Astrocyte (in vitro differentiated cells and primary cell): ENCODE data around the gene WDR4. TPM values are rescaled to one million over a fixed set of nuclear protein-coding genes. Genes with fewer than 3 reads are reported as not detected.

Experiments
- DNase-seq: peaks from one replicate; pipeline ENCODE4 v3.0.0-alpha.2; 2010; ENCODE audit warnings: low read depth
- FAIRE-seq: peaks from 2 replicates; lab custom pipeline; 2011; peaks lifted over from hg19 to GRCh38; lab: Jason Lieb, UNC
- H2AFZ ChIP-seq: 2 replicates; pipeline ENCODE4 v1.6.0; 2012; ENCODE audit warnings: low read depth, low read length, inconsistent platforms
- H3K27ac ChIP-seq: 2 replicates; pipeline ENCODE4 v1.5.1; 2011; ENCODE audit warnings: low read depth, low read length, inconsistent platforms
- H3K27me3 ChIP-seq: 2 replicates; pipeline ENCODE4 v1.6.0; 2011; ENCODE audit warnings: low read length, inconsistent platforms; ENCODE audit not compliant: insufficient read depth
- H3K36me3 ChIP-seq: 2 replicates; pipeline ENCODE4 v1.5.1; 2011; ENCODE audit warnings: low read length, inconsistent platforms; ENCODE audit not compliant: insufficient read depth
- H3K4me1 ChIP-seq: 2 replicates; pipeline ENCODE4 v1.5.1; 2011; ENCODE audit warnings: low read length, inconsistent platforms; ENCODE audit not compliant: insufficient read depth
- H3K4me2 ChIP-seq: 2 replicates; pipeline ENCODE4 v1.6.0; 2012; ENCODE audit warnings: low read length, inconsistent platforms
- H3K4me3 ChIP-seq: 2 replicates; pipeline ENCODE4 v1.5.1; 2011; ENCODE audit warnings: low read depth, mild to moderate bottlenecking, low read length, inconsistent platforms; ENCODE audit not compliant: insufficient read depth
- H3K79me2 ChIP-seq: 2 replicates; pipeline ENCODE4 v1.6.0; 2012; ENCODE audit warnings: mild to moderate bottlenecking, low read length, inconsistent platforms; ENCODE audit not compliant: insufficient read depth
- H3K9ac ChIP-seq: 2 replicates; pipeline ENCODE4 v1.6.0; 2012; ENCODE audit warnings: mild to moderate bottlenecking, low read length, inconsistent platforms
- H3K9me3 ChIP-seq: 2 replicates; pipeline ENCODE4 v1.5.1; 2012; ENCODE audit warnings: low read depth, mild to moderate bottlenecking, low read length, inconsistent platforms; ENCODE audit not compliant: insufficient read depth
- H4K20me1 ChIP-seq: 2 replicates; pipeline ENCODE4 v1.6.0; 2012; ENCODE audit warnings: low read length, inconsistent platforms; ENCODE audit not compliant: insufficient read depth
- H3K27ac Mint-ChIP-seq: one replicate; pipeline ENCODE4 v1.8.0; 2021; ENCODE audit warnings: mild to moderate bottlenecking, mixed read lengths; ENCODE audit not compliant: unreplicated experiment
- H3K27me3 Mint-ChIP-seq: one replicate; pipeline ENCODE4 v1.8.0; 2021; ENCODE audit warnings: low read depth, mixed read lengths; ENCODE audit not compliant: unreplicated experiment
- H3K36me3 Mint-ChIP-seq: one replicate; pipeline ENCODE4 v1.8.0; 2021; ENCODE audit warnings: low read depth, mixed read lengths; ENCODE audit not compliant: unreplicated experiment
- H3K4me1 Mint-ChIP-seq: one replicate; pipeline ENCODE4 v1.8.0; 2021; ENCODE audit warnings: low read depth, mixed read lengths; ENCODE audit not compliant: unreplicated experiment
- H3K4me3 Mint-ChIP-seq: one replicate; pipeline ENCODE4 v1.8.0; 2021; ENCODE audit warnings: mild to moderate bottlenecking, moderate library complexity, mixed read lengths; ENCODE audit not compliant: unreplicated experiment
- H3K9me3 Mint-ChIP-seq: one replicate; pipeline ENCODE4 v1.8.0; 2021; ENCODE audit warnings: mild to moderate bottlenecking, mixed read lengths; ENCODE audit not compliant: unreplicated experiment
- EZH2 ChIP-seq: IDR thresholded peaks from 2 replicates; pipeline ENCODE4 v1.6.1; 2012; ENCODE audit warnings: mild to moderate bottlenecking, low read length, inconsistent platforms; ENCODE audit not compliant: insufficient read depth
- total RNA-seq: library from RNA; stranded (reverse); gene quantifications from 2 replicates; pipeline ENCODE4 v1.2.1, GENCODE V29; 2021
- TF ChIP-seq, protein P1 (sequence below): IDR thresholded peaks from 2 replicates; pipeline ENCODE4 v1.5.1; 2011; ENCODE audit warnings: low read depth, mild to moderate bottlenecking, inconsistent platforms, low read length, moderate library complexity; ENCODE audit not compliant: insufficient read depth

The WDR4 gene
- total RNA-seq, 1 donor from 2014 or later: 20.5 TPM

DNA sequence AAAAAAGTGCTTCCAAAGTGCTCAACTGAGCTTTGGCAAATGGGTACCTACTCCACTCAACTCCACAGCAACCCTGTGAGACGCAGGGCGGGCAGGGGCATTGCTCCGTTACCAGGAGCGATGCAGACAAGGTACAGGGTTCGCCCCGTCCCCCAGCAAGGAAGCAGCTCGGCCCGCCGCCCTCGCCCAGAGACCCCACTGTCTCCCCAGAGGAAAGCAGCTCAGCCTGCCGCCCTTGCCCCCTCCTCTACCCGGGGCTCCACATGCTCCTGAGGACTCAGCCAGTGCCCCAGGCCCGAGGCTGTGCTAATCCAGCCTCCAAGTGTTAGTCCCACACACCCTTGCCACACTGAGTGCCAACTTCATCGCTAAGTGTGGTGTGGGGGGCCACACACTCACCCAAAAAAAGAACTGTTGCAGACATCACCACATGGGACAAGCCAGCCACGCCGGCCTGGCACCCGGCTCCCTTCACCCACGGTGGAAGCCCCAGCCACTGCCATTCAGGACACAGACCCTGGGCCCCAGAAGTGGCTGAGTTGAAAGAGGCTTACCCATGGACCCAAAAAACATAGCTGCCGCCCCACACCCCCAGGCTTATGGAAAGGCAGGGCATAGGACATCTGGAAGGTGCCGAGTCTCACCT is 26.3 kb downstream of the WDR4 start:
- no peak for TF ChIP-seq EZH2
- Mint-ChIP-seq H3K27ac (no peak overlapping the region), H3K36me3 (peaks cover 13% of the 10 kb centered on the region), H3K4me1 (no peaks in the 10 kb centered on the region), H3K4me3 (no peak overlapping the region), H3K9me3 (peaks cover 2% of the 10 kb centered on the region), H3K27me3 (no peaks in the 10 kb centered on the region)
- no peak for DNase-seq
- Histone ChIP-seq H4K20me1 (peaks cover 48% of the 10 kb centered on the region), H3K36me3 (peaks cover 30% of the 10 kb centered on the region), H3K9me3 (no peaks in the 10 kb centered on the region), H3K4me1 (no peaks in the 10 kb centered on the region), H3K4me3 (no peak overlapping the region), H3K27ac (no peak overlapping the region), H3K79me2 (peaks cover 31% of the 10 kb centered on the region), H3K9ac (no peak overlapping the region), H3K4me2 (no peak overlapping the region), H3K27me3 (no peaks in the 10 kb centered on the region), H2AFZ (no peak overlapping the region)
- FAIRE-seq: no peak

DNA sequence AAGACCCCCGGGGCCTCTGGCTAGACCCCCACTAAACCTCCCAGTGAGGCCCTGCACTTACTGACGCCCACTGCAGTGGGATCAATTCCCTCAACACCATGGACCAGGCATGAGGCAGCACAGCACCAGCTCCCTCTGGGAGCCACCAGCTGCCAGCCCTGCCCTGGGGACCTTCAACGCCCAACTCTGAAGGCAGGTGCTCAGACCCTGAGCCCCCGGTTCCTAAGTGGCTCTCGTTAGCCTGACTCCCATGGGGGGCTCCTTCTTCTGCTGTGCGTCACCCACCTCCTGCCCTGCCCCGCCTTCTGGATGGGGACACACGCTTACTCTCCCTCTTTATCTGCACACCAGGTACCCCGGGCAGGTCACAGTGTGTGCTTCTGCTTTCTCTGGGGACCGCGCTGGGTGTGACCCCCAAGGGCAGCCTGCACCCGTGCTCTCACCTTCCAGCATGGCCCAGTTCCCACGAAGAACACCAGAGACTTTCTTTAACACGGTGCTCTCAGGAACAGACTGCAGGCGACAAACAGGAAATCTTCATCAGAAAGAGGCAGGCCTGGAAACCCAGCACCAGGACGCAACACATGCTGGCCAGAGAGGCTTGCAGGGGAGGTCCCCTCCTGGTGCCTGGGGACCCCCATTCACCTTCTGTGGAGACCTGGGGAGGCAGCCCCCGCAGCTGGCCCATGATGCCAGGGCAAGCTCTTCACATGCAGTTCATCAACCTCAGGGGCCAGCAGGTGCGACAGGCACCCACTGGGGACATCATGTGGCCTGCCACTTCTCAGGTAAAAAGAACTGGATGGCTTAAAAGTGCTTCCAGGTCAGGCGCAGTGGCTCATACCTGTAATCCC is 27.3 kb downstream of the WDR4 start:
- DNase-seq (no peak), FAIRE-seq (no peak)
- H3K27me3 Mint-ChIP-seq: no peaks in the 10 kb centered on the region
- peaks cover 2% of the 10 kb centered on the region for H3K9me3 Mint-ChIP-seq
- Histone ChIP-seq H3K9ac (no peak overlapping the region), H3K27ac (no peak overlapping the region), H3K4me2 (no peak overlapping the region), H3K79me2 (peaks cover 33% of the 10 kb centered on the region), H3K27me3 (no peaks in the 10 kb centered on the region), H3K9me3 (no peaks in the 10 kb centered on the region), H2AFZ (no peak overlapping the region), H3K36me3 (peaks cover 34% of the 10 kb centered on the region), H3K4me1 (no peaks in the 10 kb centered on the region), H4K20me1 (peaks cover 48% of the 10 kb centered on the region), H3K4me3 (no peak overlapping the region)
- TF ChIP-seq, protein P1, sequence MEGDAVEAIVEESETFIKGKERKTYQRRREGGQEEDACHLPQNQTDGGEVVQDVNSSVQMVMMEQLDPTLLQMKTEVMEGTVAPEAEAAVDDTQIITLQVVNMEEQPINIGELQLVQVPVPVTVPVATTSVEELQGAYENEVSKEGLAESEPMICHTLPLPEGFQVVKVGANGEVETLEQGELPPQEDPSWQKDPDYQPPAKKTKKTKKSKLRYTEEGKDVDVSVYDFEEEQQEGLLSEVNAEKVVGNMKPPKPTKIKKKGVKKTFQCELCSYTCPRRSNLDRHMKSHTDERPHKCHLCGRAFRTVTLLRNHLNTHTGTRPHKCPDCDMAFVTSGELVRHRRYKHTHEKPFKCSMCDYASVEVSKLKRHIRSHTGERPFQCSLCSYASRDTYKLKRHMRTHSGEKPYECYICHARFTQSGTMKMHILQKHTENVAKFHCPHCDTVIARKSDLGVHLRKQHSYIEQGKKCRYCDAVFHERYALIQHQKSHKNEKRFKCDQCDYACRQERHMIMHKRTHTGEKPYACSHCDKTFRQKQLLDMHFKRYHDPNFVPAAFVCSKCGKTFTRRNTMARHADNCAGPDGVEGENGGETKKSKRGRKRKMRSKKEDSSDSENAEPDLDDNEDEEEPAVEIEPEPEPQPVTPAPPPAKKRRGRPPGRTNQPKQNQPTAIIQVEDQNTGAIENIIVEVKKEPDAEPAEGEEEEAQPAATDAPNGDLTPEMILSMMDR: no peak
- no peak for TF ChIP-seq EZH2
- no peaks in the 10 kb centered on the region for H3K4me1 Mint-ChIP-seq
- H3K4me3 Mint-ChIP-seq: no peak overlapping the region
- H3K36me3 Mint-ChIP-seq: peaks cover 12% of the 10 kb centered on the region
- no peak overlapping the region for H3K27ac Mint-ChIP-seq

- Mint-ChIP-seq H3K27ac (no peak overlapping the region), H3K4me3 (no peak overlapping the region), H3K9me3 (peaks cover 2% of the 10 kb centered on the region), H3K27me3 (no peaks in the 10 kb centered on the region), H3K36me3 (peaks cover 12% of the 10 kb centered on the region), H3K4me1 (no peaks in the 10 kb centered on the region)
- no peak for FAIRE-seq
- H3K27ac ChIP-seq: no peak overlapping the region
- no peak overlapping the region for H2AFZ ChIP-seq
- no peak for DNase-seq
- H3K9ac ChIP-seq: no peak overlapping the region
- H3K79me2 ChIP-seq: peaks cover 36% of the 10 kb centered on the region
- no peaks in the 10 kb centered on the region for H3K27me3 ChIP-seq
- TF ChIP-seq, protein P1: no peak
- TF ChIP-seq EZH2: no peak
- H3K36me3 ChIP-seq: peaks cover 31% of the 10 kb centered on the region
- H3K4me3 ChIP-seq: no peak overlapping the region
- H3K4me1 ChIP-seq: no peaks in the 10 kb centered on the region
- no peaks in the 10 kb centered on the region for H3K9me3 ChIP-seq
- H4K20me1 ChIP-seq: peaks cover 46% of the 10 kb centered on the region
- no peak overlapping the region for H3K4me2 ChIP-seq
Observed at GRCh38 chr21:42850866-42851391, 28.4 kb downstream of the WDR4 start.
